Measurements from ENCODE around the gene PHACTR4.

DNA sequence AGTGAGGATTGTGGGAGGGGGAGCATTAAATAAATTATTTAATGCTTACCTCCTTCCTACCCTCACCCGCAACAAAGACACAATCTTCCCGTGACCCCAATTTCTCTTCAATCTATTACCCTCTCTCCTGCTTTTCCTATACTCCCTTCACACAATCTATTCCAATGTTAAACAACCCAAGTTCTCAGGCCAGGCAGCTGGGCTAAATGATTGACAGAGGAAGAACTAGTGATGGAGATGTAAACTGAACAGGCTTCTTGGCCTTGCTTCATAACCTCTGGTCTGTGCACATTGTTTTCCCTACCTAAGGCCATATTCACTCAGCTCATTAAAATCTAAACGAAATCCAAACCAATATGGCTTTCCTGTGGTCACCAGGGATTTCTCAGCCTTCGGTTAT lies 132.4 kb downstream of the PHACTR4 start:
- TF ChIP-seq, protein P1, sequence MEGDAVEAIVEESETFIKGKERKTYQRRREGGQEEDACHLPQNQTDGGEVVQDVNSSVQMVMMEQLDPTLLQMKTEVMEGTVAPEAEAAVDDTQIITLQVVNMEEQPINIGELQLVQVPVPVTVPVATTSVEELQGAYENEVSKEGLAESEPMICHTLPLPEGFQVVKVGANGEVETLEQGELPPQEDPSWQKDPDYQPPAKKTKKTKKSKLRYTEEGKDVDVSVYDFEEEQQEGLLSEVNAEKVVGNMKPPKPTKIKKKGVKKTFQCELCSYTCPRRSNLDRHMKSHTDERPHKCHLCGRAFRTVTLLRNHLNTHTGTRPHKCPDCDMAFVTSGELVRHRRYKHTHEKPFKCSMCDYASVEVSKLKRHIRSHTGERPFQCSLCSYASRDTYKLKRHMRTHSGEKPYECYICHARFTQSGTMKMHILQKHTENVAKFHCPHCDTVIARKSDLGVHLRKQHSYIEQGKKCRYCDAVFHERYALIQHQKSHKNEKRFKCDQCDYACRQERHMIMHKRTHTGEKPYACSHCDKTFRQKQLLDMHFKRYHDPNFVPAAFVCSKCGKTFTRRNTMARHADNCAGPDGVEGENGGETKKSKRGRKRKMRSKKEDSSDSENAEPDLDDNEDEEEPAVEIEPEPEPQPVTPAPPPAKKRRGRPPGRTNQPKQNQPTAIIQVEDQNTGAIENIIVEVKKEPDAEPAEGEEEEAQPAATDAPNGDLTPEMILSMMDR (IDR thresholded peaks at IDR 0.05), result no peak
- TF ChIP-seq POLR2A (IDR thresholded peaks at IDR 0.05) (no peak), EP300 (IDR thresholded peaks at IDR 0.05) (no peak)

All from ovary (tissue), 3 donors.